CD4-positive, alpha-beta T cell treated with Interleukin-21 for 1 hour (primary cell): Measurements from ENCODE around the gene PTPN4.

Experiments used
- DNase-seq: peaks from one replicate; pipeline ENCODE4 v3.0.0-alpha.2; 2020

Gene PTPN4, protein sequence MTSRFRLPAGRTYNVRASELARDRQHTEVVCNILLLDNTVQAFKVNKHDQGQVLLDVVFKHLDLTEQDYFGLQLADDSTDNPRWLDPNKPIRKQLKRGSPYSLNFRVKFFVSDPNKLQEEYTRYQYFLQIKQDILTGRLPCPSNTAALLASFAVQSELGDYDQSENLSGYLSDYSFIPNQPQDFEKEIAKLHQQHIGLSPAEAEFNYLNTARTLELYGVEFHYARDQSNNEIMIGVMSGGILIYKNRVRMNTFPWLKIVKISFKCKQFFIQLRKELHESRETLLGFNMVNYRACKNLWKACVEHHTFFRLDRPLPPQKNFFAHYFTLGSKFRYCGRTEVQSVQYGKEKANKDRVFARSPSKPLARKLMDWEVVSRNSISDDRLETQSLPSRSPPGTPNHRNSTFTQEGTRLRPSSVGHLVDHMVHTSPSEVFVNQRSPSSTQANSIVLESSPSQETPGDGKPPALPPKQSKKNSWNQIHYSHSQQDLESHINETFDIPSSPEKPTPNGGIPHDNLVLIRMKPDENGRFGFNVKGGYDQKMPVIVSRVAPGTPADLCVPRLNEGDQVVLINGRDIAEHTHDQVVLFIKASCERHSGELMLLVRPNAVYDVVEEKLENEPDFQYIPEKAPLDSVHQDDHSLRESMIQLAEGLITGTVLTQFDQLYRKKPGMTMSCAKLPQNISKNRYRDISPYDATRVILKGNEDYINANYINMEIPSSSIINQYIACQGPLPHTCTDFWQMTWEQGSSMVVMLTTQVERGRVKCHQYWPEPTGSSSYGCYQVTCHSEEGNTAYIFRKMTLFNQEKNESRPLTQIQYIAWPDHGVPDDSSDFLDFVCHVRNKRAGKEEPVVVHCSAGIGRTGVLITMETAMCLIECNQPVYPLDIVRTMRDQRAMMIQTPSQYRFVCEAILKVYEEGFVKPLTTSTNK

DNA sequence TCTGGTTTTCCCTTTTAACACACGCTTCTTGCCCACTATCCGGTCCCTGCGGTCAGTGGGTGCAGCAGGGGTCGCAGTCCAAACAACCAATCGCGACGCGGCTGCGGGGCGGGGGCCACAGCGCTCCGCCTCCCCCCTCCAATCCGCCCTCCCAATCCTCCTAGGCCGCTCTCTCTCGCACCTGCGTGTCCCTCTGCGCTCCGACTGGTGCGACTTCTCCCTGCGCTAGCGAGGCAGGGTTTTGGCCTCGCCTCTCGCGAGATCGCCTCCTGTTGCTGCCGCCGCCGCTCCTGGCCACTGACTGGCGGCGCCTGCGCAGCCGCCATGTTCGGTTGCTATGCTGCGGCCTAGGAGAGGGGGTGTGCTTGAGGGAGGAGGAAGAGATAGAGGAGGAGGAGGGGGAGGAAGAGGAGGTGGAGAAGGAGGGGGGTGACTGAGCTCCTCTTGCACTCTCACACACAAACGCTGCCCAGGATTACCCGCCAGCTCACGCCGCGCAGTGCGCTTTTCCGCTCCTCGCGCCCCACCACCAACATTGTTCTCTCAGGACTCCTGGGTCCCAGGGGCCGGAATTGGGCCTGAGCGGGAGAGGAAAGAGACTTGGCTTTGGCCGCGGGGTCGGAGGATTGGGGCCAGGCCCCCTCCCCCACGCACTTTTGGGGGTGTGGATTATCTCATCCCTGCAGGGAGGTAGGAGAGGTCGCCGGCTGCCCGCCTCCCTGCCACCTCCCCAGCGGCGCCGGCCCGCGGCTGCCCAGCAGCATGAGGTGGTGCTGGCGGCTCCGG is at the start of gene PTPN4:
Gene PTPN4, plus strand, starts transcription at position 472 of the 786 bp plus-strand sequence. CDS start 49,932 bp downstream, outside the sequence.
- peak; percentile 98 for DNase-seq

DNA sequence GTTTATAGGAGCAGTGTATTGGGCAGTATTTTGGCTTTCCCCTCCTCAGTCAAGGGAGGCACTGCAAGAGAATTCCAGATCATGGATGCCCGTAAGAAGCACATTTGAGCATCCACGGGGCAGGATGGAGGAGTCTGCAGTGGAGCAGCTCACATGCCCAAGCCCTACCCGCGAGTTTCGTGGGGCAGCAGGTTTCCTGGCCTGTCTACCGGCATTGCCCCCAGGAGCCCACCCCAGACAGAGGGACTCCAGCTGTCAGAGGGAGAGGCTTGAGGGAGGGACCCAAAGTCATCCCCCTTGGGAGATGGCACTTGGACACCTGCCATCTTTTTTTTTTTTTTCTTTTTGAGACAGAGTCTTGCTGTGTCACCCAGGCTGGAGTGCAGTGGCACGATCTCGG is 49.4 kb upstream of the PTPN4 start:
- DNase-seq, result no peak

DNA sequence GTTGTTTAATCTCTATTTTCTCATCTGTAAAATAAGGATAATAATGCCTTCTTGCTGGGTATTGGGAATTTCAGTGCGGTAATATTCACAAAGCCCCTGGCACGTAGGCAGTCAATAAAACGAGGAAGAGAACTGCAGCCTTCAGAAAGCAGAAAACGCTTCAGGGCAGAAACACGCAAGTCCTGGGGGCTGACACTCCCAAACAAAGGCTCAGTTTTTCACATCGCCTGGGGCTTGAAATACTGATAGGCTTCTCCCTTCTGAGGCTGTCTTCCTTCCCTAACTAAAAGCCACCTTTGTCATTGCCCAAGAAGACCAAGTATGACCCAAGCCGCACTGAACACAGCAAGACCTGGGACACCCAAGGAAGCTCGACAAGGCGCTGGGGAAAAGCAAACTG is 48.4 kb upstream of the PTPN4 start:
- DNase-seq, result no peak

DNA sequence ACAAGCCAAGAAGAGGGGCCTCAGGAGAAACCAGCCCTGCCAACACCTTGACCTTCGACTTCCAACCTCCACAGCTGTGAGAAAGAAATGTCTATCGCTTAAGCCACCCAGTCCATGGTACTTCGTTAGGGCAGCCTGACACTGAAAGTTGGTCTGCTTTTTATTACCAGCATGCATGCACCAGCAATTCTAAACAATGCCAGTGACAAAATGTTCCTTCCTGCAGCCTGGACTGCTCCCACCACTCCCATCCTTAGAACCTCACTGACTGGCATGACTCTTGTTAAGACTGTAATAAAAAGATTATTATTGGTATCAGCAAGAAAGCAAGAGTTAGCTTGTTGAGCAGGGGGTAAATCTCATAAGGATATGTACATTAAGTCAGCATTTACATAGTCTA is 47.2 kb upstream of the PTPN4 start:
- DNase-seq, result no peak

DNA sequence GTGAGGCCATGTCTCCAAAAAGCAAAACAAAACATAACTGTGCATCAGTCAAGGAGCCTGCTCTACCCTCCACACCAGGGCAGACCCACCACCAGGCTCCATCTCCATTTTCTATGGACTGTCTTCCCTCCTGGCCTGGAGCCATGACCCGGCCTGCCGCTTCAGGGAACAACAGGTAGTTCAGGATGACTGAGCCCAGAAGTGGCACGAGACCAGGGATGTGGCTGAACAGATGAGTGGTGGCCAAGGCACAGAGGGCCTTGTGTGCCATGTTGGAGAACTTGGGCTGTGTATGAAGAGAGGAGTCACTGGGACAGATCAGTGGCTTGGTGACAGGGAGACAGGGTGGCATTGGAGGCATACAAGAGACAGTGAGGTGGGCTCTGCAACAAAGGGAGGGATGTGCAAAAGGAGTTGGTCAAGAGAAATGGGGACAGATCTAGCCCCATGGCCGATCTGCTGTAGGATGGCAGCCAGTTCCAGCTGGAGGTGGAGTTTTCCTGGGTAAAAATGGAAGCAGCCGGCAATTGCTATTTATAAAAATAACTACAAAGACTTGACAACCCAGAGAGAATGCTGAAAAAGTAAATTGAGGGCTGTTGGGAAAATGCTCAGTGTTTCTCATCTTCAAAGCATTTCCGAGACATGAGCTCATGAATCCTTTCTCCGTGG is 45.8 kb upstream of the PTPN4 start:
- DNase-seq, result no peak

DNA sequence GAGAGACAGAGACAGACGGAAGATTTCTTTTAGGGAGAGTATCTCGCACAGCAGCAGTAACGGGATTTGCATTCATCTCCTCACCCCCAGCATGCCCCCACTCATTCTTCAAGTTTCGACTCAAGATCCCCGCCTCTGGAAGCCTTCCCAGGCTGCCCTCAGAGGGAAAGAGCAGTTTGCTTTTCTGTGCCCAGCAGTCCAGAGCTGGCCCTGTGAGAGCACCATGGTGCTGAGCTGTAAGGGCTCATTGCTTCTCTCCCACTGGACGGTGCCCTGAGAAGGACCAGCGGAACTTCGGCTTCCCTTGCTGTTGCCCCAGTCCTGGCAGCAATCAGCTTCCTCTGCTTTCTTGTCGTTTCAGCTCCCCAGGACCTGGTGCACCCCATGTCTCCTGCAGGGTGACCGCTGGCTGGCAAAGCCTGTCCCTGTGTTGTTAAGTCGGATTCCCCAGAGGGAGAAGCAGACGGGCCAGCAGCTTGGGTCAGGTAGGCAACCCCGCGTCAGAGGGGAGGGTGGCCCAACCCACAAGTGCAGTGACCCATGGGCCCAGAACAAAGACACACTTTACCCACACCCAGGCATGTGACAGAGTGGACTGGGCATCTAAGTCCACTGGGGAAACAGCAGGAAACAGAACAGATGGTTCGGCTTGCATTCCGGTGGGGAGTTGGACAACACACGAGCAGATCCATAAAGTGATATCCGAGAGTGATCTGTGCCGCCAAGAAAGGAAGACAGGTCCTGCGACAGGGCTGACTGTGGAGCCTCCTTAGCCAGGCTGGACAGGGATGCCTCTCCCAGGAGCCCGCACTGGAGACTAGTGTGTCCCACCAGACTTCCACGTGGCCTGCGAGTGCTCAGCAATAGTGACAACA is 44.1 kb upstream of the PTPN4 start:
- no peak for DNase-seq

DNA sequence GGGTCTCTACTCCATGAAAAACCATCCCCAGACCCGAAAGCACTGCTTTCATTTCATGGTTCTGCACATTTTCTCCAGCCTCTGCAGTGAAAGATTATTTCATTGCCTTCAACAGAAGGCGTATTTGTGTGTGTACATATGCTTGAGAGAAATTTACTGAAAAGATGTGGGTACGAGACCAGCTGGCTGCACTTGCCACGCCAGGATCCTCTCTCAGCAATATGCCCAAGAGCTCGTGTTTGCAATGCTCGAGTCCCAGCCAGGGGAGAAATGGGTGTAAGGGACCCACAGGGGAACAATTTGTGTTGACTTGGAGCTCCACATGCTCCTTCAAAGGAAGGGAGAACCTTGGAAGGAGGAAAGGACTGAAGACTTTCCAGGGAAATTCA is 43.4 kb upstream of the PTPN4 start:
- DNase-seq, result no peak

DNA sequence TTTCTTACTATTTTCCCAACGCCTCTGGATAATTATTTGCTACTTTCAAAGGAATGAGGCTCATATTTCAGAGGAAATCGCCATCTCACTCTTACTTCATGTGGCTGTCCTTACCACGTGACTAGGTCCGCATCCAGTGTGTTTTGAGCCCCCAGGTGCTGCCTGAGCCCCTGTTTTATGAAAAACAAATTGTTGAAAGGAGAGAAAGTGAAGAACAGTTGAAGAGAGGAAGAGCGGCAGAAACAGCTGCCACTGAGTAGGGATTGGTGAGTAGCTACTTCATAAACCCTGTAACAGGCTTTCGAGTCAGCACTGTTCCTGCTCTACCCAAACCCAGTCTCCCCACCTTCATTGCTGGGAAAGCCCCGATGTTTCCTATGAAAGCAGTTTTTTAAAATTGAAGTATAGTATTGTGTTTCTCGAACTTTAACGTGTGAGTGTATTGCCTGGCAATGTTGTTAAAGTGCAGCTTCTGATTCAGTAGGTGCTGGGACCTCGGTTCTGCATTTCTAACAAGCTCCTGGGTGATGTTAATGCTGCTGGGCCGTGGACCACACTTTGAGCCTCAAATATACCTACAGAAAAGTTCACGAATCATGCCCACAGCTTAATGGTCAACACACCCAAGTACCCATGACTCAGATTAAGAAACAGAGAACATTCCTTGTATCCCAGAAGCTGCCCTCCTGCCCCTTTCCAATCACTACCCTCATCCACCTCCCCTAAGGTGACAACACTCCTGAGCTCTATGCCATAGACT is 41.0 kb upstream of the PTPN4 start:
- no peak for DNase-seq

DNA sequence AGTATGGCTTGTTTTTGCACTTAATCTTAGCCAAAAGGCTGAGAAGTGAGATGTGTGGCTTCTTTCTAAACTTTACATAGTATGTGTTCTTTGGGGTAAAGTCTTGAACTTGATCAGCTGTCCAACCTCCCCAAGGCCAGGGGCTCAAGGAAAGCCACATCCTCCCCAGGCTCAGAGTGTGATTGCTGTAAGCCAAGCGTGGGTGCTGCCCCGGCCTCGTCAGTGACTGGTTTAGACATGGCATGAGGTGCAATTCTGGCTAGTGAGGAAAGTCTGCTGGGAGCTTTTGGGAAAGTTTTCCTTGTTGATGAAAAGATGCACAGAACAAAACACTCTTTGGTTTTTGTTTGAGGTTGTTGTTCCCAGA is 40.5 kb upstream of the PTPN4 start:
- DNase-seq, result no peak

DNA sequence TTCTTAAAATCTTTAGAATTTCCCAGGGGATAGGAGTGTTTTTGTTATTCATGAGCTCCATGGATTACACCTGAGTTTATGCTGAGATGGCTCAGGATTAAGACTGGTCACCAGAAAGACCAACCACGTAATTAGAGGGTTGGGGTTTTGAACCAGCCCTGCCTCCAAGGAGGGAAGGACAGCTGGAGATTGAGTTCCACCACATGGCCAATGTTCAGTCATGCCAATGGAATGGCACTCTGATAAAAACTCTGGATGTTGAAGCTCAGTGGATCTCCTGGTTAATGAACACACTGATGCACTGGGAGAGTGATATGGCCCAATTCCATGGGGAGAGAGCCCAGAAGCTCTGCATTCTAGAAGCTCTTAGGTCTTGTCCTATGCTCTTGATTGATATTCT is 38.7 kb upstream of the PTPN4 start:
- no peak for DNase-seq

DNA sequence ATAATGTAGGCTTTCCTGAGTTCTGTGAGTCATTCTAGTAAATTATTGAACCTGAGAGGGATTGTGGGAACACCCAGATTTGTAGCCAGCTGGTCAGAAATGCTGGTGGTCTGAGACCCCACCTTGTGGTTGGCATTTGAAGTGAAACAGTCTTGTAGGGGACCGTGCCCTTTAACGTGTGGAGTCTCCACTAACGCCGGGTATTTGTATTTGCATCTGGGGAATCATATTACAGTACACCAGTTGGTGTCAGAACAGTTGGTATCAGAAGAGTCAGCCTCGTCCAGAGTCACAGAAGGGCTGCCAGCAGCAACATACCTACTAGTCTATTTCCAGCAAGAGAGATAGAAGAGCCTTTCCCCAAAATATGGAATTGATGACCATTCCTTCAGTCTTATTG is 38.3 kb upstream of the PTPN4 start:
- no peak for DNase-seq

DNA sequence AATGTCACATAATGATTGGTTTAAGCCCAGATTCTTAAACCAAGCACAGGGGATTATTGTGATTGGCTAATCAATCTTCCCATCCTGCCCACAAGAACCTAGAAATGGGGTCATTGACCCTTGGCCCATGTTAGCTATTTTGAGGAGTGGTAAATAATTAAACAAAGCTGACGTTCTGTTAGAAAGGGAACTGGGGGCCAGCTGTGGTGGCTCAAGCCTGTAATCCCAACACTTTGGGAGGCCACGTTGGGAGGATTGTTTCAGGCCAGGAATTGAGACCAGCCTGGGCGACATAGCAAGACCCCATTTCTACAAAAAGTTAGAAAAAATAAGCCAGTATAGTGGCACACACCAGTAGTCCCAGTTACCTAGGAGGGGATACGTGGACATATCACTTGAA is 37.8 kb upstream of the PTPN4 start:
- DNase-seq, result no peak

DNA sequence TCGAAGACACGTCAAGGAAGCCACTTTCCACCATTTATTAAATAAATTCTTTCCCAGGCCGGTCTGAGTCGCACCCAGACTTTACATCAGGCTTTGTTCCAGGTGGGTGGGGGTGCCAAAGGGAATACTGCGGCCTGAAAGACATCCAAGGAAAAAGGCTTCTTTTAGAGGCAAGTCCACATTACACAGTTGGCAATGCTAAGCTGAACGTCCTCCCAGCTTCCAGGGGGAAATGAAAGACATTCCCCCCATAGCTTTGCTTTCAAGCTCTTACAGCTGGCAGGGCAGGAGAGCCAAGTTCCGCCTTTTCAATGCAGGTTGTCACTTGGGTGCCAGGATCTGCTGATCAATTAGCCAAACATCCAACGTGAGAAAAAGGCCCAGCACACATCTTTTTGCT is 36.5 kb upstream of the PTPN4 start:
- no peak for DNase-seq

DNA sequence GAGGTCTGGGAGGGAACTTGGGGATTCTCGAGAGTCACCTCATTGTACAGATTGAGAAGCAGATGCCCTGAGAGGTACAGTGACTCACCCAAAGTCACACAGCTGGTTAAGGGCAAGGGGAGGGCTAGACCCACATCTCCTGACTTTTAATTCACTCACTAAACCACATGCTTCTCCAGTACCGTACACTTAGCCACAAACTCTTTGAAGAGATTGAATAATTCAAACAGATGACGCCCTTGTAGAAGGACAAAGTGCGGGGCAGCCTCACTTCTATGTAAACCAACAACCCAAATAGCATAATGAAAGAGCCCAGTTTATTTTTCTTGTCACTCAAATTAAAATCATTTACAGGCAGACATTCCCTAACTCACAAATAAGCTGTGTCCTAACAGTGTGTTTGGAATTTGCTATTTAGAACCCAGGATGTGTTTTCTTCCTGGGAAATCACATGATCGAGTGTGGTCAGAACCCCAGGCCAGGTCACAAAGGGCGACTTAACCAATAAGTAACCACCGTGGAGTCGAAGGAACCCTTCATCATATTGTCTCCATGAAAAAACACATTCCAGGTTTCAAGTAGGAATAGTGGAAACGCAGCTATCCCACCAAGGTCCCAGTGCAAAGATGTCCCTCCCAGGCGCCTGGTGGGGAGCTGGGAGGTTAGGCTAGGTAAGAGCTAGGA is 35.8 kb upstream of the PTPN4 start:
- DNase-seq, result no peak

DNA sequence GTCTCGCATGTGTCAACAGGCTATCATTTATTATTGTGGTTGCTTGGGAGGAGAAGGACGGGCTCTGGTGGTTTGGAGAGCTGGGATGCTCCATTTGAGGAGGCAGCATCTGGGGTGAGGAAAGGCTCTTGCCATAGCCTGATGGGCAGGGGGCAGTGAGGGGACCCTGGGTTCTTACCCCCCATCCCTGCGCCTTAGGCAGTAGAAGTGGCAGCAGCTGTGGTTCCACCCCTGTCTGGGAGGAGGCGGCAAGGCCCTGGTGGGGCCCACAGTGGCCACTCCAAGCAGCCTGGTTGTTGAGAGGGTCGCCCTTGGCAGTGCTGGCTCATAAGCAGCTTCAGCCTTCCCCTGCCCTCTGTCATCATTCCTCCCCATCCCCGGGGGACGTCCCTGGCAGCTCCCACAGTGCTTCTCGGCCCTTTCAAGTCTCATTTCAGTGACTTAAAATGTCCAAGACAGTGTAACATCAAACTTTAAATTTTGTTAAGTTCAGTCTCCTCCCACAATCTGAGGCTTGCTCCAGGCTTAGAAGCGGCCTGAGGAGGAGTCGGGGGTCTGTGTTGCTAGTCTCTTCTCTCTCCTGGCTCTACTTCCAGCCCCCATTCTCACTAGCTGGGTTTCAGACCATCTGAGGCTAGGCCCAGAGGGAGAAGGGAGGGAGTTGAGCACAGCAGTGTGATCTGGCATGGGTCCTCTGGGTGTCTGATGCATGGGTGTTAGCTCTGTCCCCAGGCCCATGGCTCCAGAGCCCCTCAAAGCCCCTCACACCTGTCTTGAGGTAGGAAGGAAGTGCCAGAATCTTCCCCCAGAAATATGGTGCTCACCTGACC is 34.9 kb upstream of the PTPN4 start:
- DNase-seq, result no peak

DNA sequence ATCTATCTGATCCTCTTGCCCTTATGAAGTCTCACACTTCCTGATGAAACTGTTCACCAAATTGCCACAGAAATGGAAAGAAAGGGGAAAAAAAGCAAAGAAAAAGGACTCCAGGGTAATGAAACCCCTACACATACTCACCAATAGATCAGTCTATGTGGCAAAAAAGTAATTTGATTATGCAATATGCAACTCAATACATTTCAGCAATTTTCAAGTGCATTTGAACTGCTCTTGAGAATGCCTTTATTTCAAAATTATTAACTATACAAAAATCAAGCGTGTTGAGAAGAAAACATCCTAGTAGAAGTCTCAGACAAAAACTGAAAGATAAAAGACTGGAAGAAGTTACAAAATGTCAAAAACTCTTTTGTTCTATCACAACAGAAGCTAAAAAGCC is 32.2 kb upstream of the PTPN4 start:
- DNase-seq, result no peak

DNA sequence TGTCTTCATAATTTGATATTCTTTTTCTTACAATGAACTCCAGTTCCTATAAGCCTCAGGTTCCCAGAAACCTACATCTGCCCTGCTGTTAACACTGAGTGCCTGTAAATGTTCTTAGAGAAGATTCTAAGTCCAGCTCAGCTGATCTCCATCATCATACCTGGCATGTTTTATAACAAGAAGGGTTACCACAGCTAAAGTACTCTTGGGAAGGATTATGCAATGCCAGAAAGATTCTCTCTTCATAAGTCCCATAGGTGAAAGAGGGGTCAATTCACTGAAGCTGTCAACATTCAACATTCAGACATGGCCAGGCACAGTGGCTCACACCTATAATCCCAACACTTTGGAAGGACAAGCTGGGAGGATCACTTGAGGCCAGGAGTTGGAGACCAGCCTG is 31.3 kb upstream of the PTPN4 start:
- no peak for DNase-seq

DNA sequence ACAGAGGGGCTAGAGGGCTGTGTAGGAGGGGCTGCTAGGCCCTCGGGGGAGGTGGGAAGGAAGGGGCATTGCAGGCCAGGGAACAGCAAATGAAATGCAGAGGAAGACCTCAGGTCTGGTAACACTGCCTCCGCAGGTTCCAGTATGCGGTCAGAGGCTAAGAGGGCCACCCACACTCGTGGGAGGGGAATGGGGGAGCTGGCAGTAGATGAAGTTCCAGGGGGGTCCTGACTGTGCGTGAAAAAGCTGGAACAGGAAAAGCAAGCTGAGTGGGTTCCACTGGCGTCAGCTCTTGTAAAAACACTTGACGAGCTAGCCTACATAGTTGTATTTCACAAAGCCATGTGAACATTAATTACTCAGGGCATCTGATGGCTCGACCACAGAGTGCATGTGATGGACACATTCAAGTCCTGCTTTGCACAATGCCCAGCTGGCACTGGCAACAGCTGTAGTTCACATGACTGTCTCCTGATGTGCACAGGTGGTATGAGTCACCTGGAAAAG is 29.0 kb upstream of the PTPN4 start:
- DNase-seq, result no peak

DNA sequence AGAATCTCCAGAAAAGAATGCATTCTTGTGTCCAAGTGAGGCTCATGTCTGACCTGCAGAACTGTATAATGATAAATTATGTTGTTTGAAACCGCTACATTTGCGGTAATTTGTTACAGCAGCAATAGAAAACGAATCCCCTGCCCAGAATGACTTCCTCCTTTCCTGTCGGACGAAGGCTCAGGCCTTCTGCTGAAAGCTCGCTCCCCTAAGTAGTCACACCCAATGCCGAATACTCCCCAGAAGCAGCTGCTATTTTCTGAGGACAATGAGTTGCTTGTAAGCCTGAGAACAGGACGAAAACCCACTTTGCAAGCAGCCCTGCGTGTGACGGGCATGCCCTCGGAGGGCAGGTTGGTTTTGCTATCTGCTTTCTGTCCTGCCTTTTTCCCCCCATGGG is 27.7 kb upstream of the PTPN4 start:
- no peak for DNase-seq
